HepG2 (cell line): ENCODE measurements around the gene STK40. TPM values are rescaled to one million over a fixed set of nuclear protein-coding genes. Genes with fewer than 3 reads are reported as not detected.

Experiments used
- CBX1 ChIP-seq: IDR thresholded peaks from one replicate; pipeline ENCODE4 v1.6.1; 2016; ENCODE audit warnings: antibody characterized with exemption, low read depth
- CREB1 ChIP-seq, 2 experiments: fragments of 450-650 bp in 1 of 2; IDR thresholded peaks; 2 replicates each; pipeline ENCODE4 v1.6.1; 2016 to 2017; ENCODE audit warnings: control low read depth in 1 of 2, mild to moderate bottlenecking in 1 of 2, missing compliant biosample characterization in 1 of 2, missing genetic modification characterization in 1 of 2
- CREM ChIP-seq, 2 experiments: sonication (generic) in 1 of 2; formaldehyde crosslinking in 1 of 2; IDR thresholded peaks; 2 replicates each; pipeline versions ENCODE4 v1.4.0 to v1.6.1; 2016 to 2020; ENCODE audit warnings: antibody characterized with exemption in 1 of 2, mild to moderate bottlenecking in 1 of 2, missing genetic modification reagents in 1 of 2
- IKZF4 ChIP-seq: sonication (generic); formaldehyde crosslinking; IDR thresholded peaks from 2 replicates; pipeline ENCODE4 v1.5.1; 2020; ENCODE audit warnings: borderline replicate concordance, mild to moderate bottlenecking, low read depth, missing genetic modification reagents; ENCODE audit errors: not compliant biosample characterization
- MEIS2 ChIP-seq: sonication (generic); formaldehyde crosslinking; IDR thresholded peaks from 2 replicates; pipeline ENCODE4 v1.9.0; 2021; ENCODE audit warnings: mild to moderate bottlenecking, missing genetic modification reagents
- PITX1 ChIP-seq: sonication (generic); formaldehyde crosslinking; IDR thresholded peaks from 2 replicates; pipeline ENCODE4 v1.5.1; 2020; ENCODE audit warnings: mild to moderate bottlenecking, missing genetic modification reagents
- SKI ChIP-seq: fragments of 450-650 bp; IDR thresholded peaks from one replicate; pipeline ENCODE4 v1.6.1; 2018; ENCODE audit warnings: mild to moderate bottlenecking; ENCODE audit not compliant: partially characterized antibody
- SNAPC2 ChIP-seq: sonication (generic); formaldehyde crosslinking; IDR thresholded peaks from 2 replicates; pipeline ENCODE4 v1.8.1; 2022; ENCODE audit warnings: mild to moderate bottlenecking, missing genetic modification reagents
- SRF ChIP-seq: IDR thresholded peaks from 2 replicates; pipeline ENCODE4 v1.6.1; 2011; ENCODE audit warnings: mild to moderate bottlenecking, low read depth, low read length, moderate library complexity
- ZNF263 ChIP-seq: sonication (generic); formaldehyde crosslinking; IDR thresholded peaks from 2 replicates; pipeline ENCODE4 v1.4.0; 2020; ENCODE audit warnings: missing genetic modification reagents
- ZNF317 ChIP-seq: sonication (generic); formaldehyde crosslinking; IDR thresholded peaks from 2 replicates; pipeline ENCODE4 v1.5.0; 2020; ENCODE audit warnings: mild to moderate bottlenecking, missing genetic modification reagents
- ZNF563 ChIP-seq: sonication (generic); formaldehyde crosslinking; IDR thresholded peaks from 2 replicates; pipeline ENCODE4 v1.8.0; 2022; ENCODE audit warnings: mild to moderate bottlenecking, moderate library complexity, missing genetic modification reagents
- polyA plus RNA-seq, 8 experiments: library from polyadenylated mRNA; depleted of rRNA in 3 of 8; stranded (reverse) in 7 of 8; unstranded in 1 of 8; fragments of >200 nt; fragmentation: Illumina TruSeq in 4 of 8; extraction: Trizol in 4 of 8; gene quantifications; 2 replicates each; pipeline versions ENCODE4 v1.2.1 to v1.2.3, GENCODE V29; 2011 to 2016; ENCODE audit warnings: low read depth in 4 of 8, missing spikeins in 1 of 8, mixed read lengths in 1 of 8; ENCODE audit not compliant: insufficient read depth in 1 of 8
- total RNA-seq, 5 experiments: library from RNA; depleted of rRNA; stranded (reverse); fragments of >200 nt; fragmentation: Illumina TruSeq; extraction: Trizol; gene quantifications; 2 replicates each; pipeline ENCODE4 v1.2.3, GENCODE V29; 2016; ENCODE audit warnings: low read depth in 1 of 5
- TF ChIP-seq, protein P1 (sequence below): sonication (generic); formaldehyde crosslinking; IDR thresholded peaks from 2 replicates; pipeline ENCODE4 v1.5.1; 2020; ENCODE audit warnings: missing genetic modification reagents, mild to moderate bottlenecking, borderline replicate concordance
- TF ChIP-seq, protein P2 (sequence below): sonication (generic); formaldehyde crosslinking; IDR thresholded peaks from 2 replicates; pipeline ENCODE4 v1.4.0; 2020; ENCODE audit warnings: missing genetic modification reagents, borderline replicate concordance
- TF ChIP-seq, protein P3 (sequence below): sonication (generic); formaldehyde crosslinking; IDR thresholded peaks from 2 replicates; pipeline ENCODE4 v1.4.0; 2020; ENCODE audit warnings: missing genetic modification reagents, low read depth, mild to moderate bottlenecking, borderline replicate concordance
- TF ChIP-seq, protein P4 (sequence below): sonication (generic); formaldehyde crosslinking; IDR thresholded peaks from 2 replicates; pipeline ENCODE4 v1.4.0; 2020; ENCODE audit warnings: missing genetic modification reagents, mild to moderate bottlenecking, borderline replicate concordance
- TF ChIP-seq, protein P5 (sequence below): sonication (generic); formaldehyde crosslinking; IDR thresholded peaks from 2 replicates; pipeline ENCODE4 v1.5.0; 2020; ENCODE audit warnings: missing genetic modification reagents
- TF ChIP-seq, protein P6 (sequence below): sonication (generic); IDR thresholded peaks from 2 replicates; pipeline ENCODE4 v1.6.1; 2016; ENCODE audit warnings: low read depth, borderline replicate concordance

STK40 gene
- total and polyA plus RNA-seq, 2 of the 13 experiments (the other 11 are each of a cell fraction or from before 2014, with no cell fraction given) = 33.8 to 35.1 TPM

DNA sequence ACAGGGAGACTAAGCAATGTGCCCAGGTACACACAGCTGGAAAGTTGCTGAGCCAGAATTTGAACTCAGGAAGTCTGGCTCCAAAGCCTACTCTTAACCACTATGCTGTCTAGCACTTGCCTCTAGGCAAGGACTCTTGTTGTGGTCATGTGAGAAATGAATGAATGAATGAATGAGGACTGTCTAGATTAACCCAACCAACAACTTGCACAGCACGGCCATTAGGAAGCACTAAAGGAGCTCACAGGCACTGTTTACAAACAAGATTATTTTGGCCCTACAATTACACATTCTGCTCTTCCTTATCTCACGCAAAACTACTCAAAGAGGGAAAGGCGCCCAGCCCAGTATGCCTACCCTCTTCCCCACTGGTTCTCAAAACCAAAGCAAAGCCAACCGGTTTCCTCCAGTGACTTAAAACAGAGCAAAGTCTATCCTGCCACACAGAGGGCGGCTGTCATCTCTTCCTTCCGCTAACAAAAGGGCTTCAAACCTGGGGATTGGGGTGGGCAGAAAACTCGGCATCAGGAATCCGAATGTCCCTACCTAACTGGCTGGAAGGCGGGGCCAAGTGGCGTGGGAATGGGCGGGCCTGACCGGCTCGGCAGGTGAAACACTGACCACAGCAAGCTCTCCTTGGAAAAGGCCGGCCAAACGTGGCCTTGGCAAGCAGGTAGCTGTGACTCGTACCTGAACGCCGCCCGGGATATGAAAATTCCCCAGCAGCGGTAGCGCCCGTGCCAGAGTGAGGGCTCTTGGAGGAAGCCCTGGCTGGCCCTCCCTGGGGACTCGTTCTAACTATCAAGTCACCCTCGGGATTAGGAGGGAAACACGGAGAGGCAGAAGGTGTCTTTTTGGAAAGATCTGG lies 948 bp downstream of the STK40 start (continued):
- TF ChIP-seq, protein P1, sequence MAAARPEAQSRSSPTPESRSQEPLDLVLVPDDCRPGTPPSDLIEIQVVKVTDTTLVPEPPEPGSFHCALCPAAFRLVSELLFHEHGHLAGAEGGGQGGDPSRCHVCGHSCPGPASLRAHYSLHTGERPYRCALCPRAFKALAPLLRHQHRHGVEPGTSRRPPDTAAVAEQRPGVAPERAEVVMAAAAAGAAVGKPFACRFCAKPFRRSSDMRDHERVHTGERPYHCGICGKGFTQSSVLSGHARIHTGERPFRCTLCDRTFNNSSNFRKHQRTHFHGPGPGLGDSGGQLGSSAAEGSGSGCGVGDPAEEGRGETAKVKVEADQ (CRISPR knock-in tag) = 0 out of 2 replicates have a peak, but pooled peaks have one; percentile 61
- TF ChIP-seq PITX1 (CRISPR knock-in tag) (peak; percentile 15; the same call in 1 of the 2 replicates), ZNF563 (CRISPR knock-in tag) (no peak), ZNF263 (peak; percentile 24; the same call in 1 of the 2 replicates), IKZF4 (CRISPR knock-in tag) (no peak), CBX1 (peak; percentile 44), ZNF317 (CRISPR knock-in tag) (0 out of 2 replicates have a peak, but pooled peaks have one; percentile 36), CREM (IDR thresholded peaks at IDR 0.05) (peak; percentile 51; the same call in 1 of the 2 replicates), CREM (CRISPR knock-in tag; IDR thresholded peaks at IDR 0.05) (no peak), MEIS2 (CRISPR knock-in tag) (0 out of 2 replicates have a peak, but pooled peaks have one; percentile 54), CREB1 (IDR thresholded peaks at IDR 0.05) (no peak), CREB1 (CRISPR knock-in tag; IDR thresholded peaks at IDR 0.05) (peak; percentile 87), SNAPC2 (CRISPR knock-in tag) (0 out of 2 replicates have a peak, but pooled peaks have one; percentile 70), SKI (no peak), SRF (no peak)
- TF ChIP-seq, protein P2, sequence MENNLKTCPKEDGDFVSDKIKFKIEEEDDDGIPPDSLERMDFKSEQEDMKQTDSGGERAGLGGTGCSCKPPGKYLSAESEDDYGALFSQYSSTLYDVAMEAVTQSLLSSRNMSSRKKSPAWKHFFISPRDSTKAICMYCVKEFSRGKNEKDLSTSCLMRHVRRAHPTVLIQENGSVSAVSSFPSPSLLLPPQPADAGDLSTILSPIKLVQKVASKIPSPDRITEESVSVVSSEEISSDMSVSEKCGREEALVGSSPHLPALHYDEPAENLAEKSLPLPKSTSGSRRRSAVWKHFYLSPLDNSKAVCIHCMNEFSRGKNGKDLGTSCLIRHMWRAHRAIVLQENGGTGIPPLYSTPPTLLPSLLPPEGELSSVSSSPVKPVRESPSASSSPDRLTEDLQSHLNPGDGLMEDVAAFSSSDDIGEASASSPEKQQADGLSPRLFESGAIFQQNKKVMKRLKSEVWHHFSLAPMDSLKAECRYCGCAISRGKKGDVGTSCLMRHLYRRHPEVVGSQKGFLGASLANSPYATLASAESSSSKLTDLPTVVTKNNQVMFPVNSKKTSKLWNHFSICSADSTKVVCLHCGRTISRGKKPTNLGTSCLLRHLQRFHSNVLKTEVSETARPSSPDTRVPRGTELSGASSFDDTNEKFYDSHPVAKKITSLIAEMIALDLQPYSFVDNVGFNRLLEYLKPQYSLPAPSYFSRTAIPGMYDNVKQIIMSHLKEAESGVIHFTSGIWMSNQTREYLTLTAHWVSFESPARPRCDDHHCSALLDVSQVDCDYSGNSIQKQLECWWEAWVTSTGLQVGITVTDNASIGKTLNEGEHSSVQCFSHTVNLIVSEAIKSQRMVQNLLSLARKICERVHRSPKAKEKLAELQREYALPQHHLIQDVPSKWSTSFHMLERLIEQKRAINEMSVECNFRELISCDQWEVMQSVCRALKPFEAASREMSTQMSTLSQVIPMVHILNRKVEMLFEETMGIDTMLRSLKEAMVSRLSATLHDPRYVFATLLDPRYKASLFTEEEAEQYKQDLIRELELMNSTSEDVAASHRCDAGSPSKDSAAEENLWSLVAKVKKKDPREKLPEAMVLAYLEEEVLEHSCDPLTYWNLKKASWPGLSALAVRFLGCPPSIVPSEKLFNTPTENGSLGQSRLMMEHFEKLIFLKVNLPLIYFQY = peak; percentile 26; the same call in 1 of the 2 replicates
- TF ChIP-seq, protein P3, sequence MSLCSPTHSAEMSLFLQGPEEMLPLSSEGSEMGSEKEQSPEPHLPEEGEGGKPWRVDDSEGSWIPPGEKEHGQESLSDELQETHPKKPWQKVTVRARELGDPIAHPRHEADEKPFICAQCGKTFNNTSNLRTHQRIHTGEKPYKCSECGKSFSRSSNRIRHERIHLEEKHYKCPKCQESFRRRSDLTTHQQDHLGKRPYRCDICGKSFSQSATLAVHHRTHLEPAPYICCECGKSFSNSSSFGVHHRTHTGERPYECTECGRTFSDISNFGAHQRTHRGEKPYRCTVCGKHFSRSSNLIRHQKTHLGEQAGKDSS = peak; percentile 1; the same call in 1 of the 2 replicates
- TF ChIP-seq, protein P4, sequence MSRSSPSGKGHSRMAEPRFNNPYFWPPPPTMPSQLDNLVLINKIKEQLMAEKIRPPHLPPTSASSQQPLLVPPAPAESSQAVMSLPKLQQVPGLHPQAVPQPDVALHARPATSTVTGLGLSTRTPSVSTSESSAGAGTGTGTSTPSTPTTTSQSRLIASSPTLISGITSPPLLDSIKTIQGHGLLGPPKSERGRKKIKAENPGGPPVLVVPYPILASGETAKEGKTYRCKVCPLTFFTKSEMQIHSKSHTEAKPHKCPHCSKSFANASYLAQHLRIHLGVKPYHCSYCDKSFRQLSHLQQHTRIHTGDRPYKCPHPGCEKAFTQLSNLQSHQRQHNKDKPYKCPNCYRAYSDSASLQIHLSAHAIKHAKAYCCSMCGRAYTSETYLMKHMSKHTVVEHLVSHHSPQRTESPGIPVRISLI = no peak
- TF ChIP-seq, protein P5, sequence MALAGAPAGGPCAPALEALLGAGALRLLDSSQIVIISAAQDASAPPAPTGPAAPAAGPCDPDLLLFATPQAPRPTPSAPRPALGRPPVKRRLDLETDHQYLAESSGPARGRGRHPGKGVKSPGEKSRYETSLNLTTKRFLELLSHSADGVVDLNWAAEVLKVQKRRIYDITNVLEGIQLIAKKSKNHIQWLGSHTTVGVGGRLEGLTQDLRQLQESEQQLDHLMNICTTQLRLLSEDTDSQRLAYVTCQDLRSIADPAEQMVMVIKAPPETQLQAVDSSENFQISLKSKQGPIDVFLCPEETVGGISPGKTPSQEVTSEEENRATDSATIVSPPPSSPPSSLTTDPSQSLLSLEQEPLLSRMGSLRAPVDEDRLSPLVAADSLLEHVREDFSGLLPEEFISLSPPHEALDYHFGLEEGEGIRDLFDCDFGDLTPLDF = no peak
- TF ChIP-seq, protein P6, sequence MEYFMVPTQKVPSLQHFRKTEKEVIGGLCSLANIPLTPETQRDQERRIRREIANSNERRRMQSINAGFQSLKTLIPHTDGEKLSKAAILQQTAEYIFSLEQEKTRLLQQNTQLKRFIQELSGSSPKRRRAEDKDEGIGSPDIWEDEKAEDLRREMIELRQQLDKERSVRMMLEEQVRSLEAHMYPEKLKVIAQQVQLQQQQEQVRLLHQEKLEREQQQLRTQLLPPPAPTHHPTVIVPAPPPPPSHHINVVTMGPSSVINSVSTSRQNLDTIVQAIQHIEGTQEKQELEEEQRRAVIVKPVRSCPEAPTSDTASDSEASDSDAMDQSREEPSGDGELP = peak; percentile 51; the same call in 1 of the 2 replicates
